Liver (tissue), 9 donors: ENCODE data around the gene SIRPA. TPM values are rescaled to one million over a fixed set of nuclear protein-coding genes. Genes with fewer than 3 reads are reported as not detected.

Source experiments
- DNase-seq: peaks from one replicate; pipeline ENCODE4 v3.0.0-alpha.2; 2017; ENCODE audit warnings: low spot score
- H3K27ac ChIP-seq, 2 donors: one replicate each; pipeline ENCODE4 v1.7.0; 2013; ENCODE audit warnings: inconsistent platforms in 2 of 2, low read length in 2 of 2, control low read depth in 1 of 2, low read depth in 1 of 2, mild to moderate bottlenecking in 1 of 2
- H3K27me3 ChIP-seq, 4 donors: one replicate each; pipeline versions ENCODE4 v1.6.1 to v1.7.0; 2013; ENCODE audit warnings: low read length in 3 of 4, inconsistent platforms in 1 of 4, mild to moderate bottlenecking in 1 of 4, moderate library complexity in 1 of 4; ENCODE audit not compliant: control insufficient read depth in 4 of 4, insufficient read depth in 4 of 4
- H3K36me3 ChIP-seq, 4 donors: one replicate each; pipeline versions ENCODE4 v1.6.1 to v1.7.0; 2013; ENCODE audit warnings: low read length in 3 of 4, mild to moderate bottlenecking in 3 of 4, low read depth in 1 of 4, moderate library complexity in 1 of 4; ENCODE audit not compliant: control insufficient read depth in 4 of 4, insufficient read depth in 3 of 4
- H3K4me1 ChIP-seq, 4 donors: one replicate each; pipeline versions ENCODE4 v1.6.1 to v1.7.0; 2013; ENCODE audit warnings: low read length in 3 of 4, mild to moderate bottlenecking in 3 of 4, moderate library complexity in 1 of 4; ENCODE audit not compliant: control insufficient read depth in 4 of 4, insufficient read depth in 4 of 4
- H3K4me3 ChIP-seq, 3 donors: one replicate each; pipeline versions ENCODE4 v1.6.1 to v1.7.0; 2013; ENCODE audit warnings: low read length in 3 of 3, control low read depth in 1 of 3, low read depth in 1 of 3, mild to moderate bottlenecking in 1 of 3
- H3K9ac ChIP-seq, 2 donors: one replicate each; pipeline ENCODE4 v1.7.0; 2013; ENCODE audit warnings: low read length in 2 of 2, mild to moderate bottlenecking in 2 of 2, moderate library complexity in 2 of 2, control low read depth in 1 of 2, low read depth in 1 of 2
- H3K9me3 ChIP-seq, 4 donors: one replicate each; pipeline versions ENCODE4 v1.6.1 to v1.7.0; 2013; ENCODE audit warnings: low read length in 3 of 4; ENCODE audit not compliant: control insufficient read depth in 4 of 4
- ATF3 ChIP-seq: IDR thresholded peaks from 2 replicates; pipeline ENCODE4 v1.6.1; 2016; ENCODE audit warnings: antibody characterized with exemption
- CTCF ChIP-seq: fragments of 150-350 bp; IDR thresholded peaks from 2 replicates; pipeline ENCODE4 v1.5.1; 2017; ENCODE audit warnings: improper control_type of control experiment, low read depth, low read length; ENCODE audit not compliant: missing input control
- EGR1 ChIP-seq, 2 donors: IDR thresholded peaks; 2 replicates each; pipeline ENCODE4 v1.6.1; 2016 to 2018; ENCODE audit warnings: antibody characterized with exemption in 2 of 2, low read depth in 2 of 2
- FOXA1 ChIP-seq: IDR thresholded peaks from 2 replicates; pipeline ENCODE4 v1.6.1; 2016; ENCODE audit warnings: antibody characterized with exemption
- GABPA ChIP-seq, 2 donors: IDR thresholded peaks in 1 of 2; conservative IDR thresholded peaks in 1 of 2; 2 replicates each; pipeline ENCODE4 v1.6.1; 2016; ENCODE audit warnings: antibody characterized with exemption in 2 of 2, mild to moderate bottlenecking in 1 of 2, moderate library complexity in 1 of 2
- HNF4A ChIP-seq, 2 donors: conservative IDR thresholded peaks; 2 replicates each; pipeline ENCODE4 v1.6.1; 2016; ENCODE audit warnings: antibody characterized with exemption in 2 of 2, mild to moderate bottlenecking in 2 of 2
- JUND ChIP-seq, 2 donors: IDR thresholded peaks; 2 replicates each; pipeline ENCODE4 v1.6.1; 2016; ENCODE audit warnings: antibody characterized with exemption in 2 of 2
- MAX ChIP-seq: IDR thresholded peaks from 2 replicates; pipeline ENCODE4 v1.6.1; 2016; ENCODE audit warnings: antibody characterized with exemption
- NR2F2 ChIP-seq: IDR thresholded peaks from 2 replicates; pipeline ENCODE4 v1.6.1; 2016; ENCODE audit warnings: antibody characterized with exemption
- RAD21 ChIP-seq, 2 donors: IDR thresholded peaks; 2 replicates each; pipeline ENCODE4 v1.6.1; 2016; ENCODE audit warnings: antibody characterized with exemption in 2 of 2, mild to moderate bottlenecking in 2 of 2
- REST ChIP-seq: IDR thresholded peaks from 2 replicates; pipeline ENCODE4 v1.6.1; 2016; ENCODE audit warnings: antibody characterized with exemption, mild to moderate bottlenecking
- SP1 ChIP-seq: IDR thresholded peaks from 2 replicates; pipeline ENCODE4 v1.6.1; 2018; ENCODE audit warnings: antibody characterized with exemption, mild to moderate bottlenecking
- TAF1 ChIP-seq: conservative IDR thresholded peaks from 2 replicates; pipeline ENCODE4 v1.6.1; 2016; ENCODE audit warnings: antibody characterized with exemption, mild to moderate bottlenecking
- YY1 ChIP-seq: IDR thresholded peaks from 2 replicates; pipeline ENCODE4 v1.6.1; 2016; ENCODE audit warnings: antibody characterized with exemption, mild to moderate bottlenecking
- ZBTB33 ChIP-seq: IDR thresholded peaks from 2 replicates; pipeline ENCODE4 v1.6.1; 2016; ENCODE audit warnings: antibody characterized with exemption
- WGBS: extraction: QIAGEN DNeasy Blood & Tissue Kit; methylation state at CpG from one replicate; pipeline ENCODE4 v1.1.7; 2013; 5-methylcytosine and 5-hydroxymethylcytosine counted together
- polyA plus RNA-seq, 2 donors: library from polyadenylated mRNA; stranded (reverse) in 1 of 2; unstranded in 1 of 2; fragments of 200-250 nt in 1 of 2; fragments of >200 nt in 1 of 2; fragmentation: Nextera tagmentation in 1 of 2; extraction: Ambion mirVana in 1 of 2; gene quantifications; one replicate each; pipeline versions ENCODE4 v1.2.1 to v1.2.3, GENCODE V29; 2013 to 2015
- total RNA-seq, 2 donors: library from RNA; depleted of rRNA; stranded (reverse); fragments of >200 nt; gene quantifications; one replicate each; pipeline ENCODE4 v1.2.3, GENCODE V29; 2014
- donor health status: healthy.
- donor health status: healthy.
- donor health status: healthy.
- donor health status: healthy.
- donor health status: healthy.

The SIRPA gene
- total and polyA plus RNA-seq, 4 donors, result 5.4 to 47.5 (median 23.2) TPM

- Histone ChIP-seq H3K9me3 (no peaks in the 10 kb centered on the region), H3K27ac (no peak overlapping the region), H3K9ac (no peak overlapping the region), H3K4me3 (no peak overlapping the region), H3K36me3 (no peaks in the 10 kb centered on the region), H3K27me3 (no peaks in the 10 kb centered on the region), H3K4me1 (peaks cover 0 to 9% (median 6%) of the 10 kb centered on the region in 4 donors)
- WGBS, result 91% methylated on average over 11 of the region's 11 CpGs
- no peak for TF ChIP-seq MAX
- TF ChIP-seq YY1, result no peak
- TF ChIP-seq FOXA1, result no peak
- no peak for TF ChIP-seq RAD21 (IDR thresholded peaks at IDR 0.05)
- no peak for TF ChIP-seq GABPA (IDR thresholded peaks at IDR 0.05 in 1 of 2, conservative IDR thresholded peaks at IDR 0.05 in 1 of 2)
- TF ChIP-seq TAF1, result no peak
- DNase-seq, result no peak
These were observed 56.4 kb downstream of the SIRPA start for GRCh38 chr20:1951436-1952115.

- WGBS, result 86% methylated on average over 6 of the region's 6 CpGs
- DNase-seq, result no peak
- Histone ChIP-seq H3K27me3 (no peaks in the 10 kb centered on the region), H3K9me3 (no peaks in the 10 kb centered on the region), H3K27ac (no peak overlapping the region), H3K9ac (no peak overlapping the region), H3K4me1 (no peaks in the 10 kb centered on the region), H3K36me3 (no peaks in the 10 kb centered on the region), H3K4me3 (no peak overlapping the region)
- TF ChIP-seq YY1 (no peak), REST (no peak), EGR1 (IDR thresholded peaks at IDR 0.05; ENCODE audit: low read depth in 2 of 2) (no peak), NR2F2 (no peak), TAF1 (no peak), HNF4A (conservative IDR thresholded peaks at IDR 0.05) (no peak), ATF3 (no peak), JUND (IDR thresholded peaks at IDR 0.05) (no peak), CTCF (no peak), RAD21 (IDR thresholded peaks at IDR 0.05) (no peak), ZBTB33 (no peak), SP1 (no peak)
These were observed 57.7 kb downstream of the SIRPA start for GRCh38 chr20:1952737-1953530.
